Mesothelial cell of epicardium (in vitro differentiated cells): Measurements from ENCODE around the gene IRS4. TPM values are rescaled to one million over a fixed set of nuclear protein-coding genes. Genes with fewer than 3 reads are reported as not detected.
A peak's percentile ranks its signal among the peaks of the same experiment; 100 is the strongest.

ENCODE experiments used
- DNase-seq, 2 experiments: peaks; one replicate each; pipeline ENCODE4 v3.0.0; 2021; ENCODE audit warnings: low spot score in 2 of 2; ENCODE audit not compliant: unreplicated experiment in 2 of 2
- H3K27ac Mint-ChIP-seq: 2 replicates; pipeline ENCODE4 v1.8.0; 2021; ENCODE audit warnings: mixed read lengths
- H3K27me3 Mint-ChIP-seq: 2 replicates; pipeline ENCODE4 v1.8.0; 2021; ENCODE audit warnings: low read depth, mixed read lengths
- H3K36me3 Mint-ChIP-seq: 2 replicates; pipeline ENCODE4 v1.8.0; 2021; ENCODE audit warnings: mixed read lengths
- H3K4me1 Mint-ChIP-seq: 2 replicates; pipeline ENCODE4 v1.8.0; 2021; ENCODE audit warnings: mixed read lengths
- H3K4me3 Mint-ChIP-seq: 2 replicates; pipeline ENCODE4 v1.8.0; 2021; ENCODE audit warnings: mild to moderate bottlenecking, moderate library complexity, mixed read lengths
- H3K9me3 Mint-ChIP-seq: 2 replicates; pipeline ENCODE4 v1.8.0; 2021; ENCODE audit warnings: mixed read lengths
- total RNA-seq: library from RNA; stranded (reverse); gene quantifications from 3 replicates; pipeline ENCODE4 v1.2.1, GENCODE V29; 2021
- TF ChIP-seq, protein P1 (sequence below): fragments of 200-600 bp; sonication (generic); IDR thresholded peaks from one replicate; pipeline ENCODE4 v1.5.0; 2021; ENCODE audit warnings: antibody characterized with exemption; ENCODE audit not compliant: unreplicated experiment

The IRS4 gene
- total RNA-seq, 1 donor from 2014 or later: 2.7 TPM

DNA sequence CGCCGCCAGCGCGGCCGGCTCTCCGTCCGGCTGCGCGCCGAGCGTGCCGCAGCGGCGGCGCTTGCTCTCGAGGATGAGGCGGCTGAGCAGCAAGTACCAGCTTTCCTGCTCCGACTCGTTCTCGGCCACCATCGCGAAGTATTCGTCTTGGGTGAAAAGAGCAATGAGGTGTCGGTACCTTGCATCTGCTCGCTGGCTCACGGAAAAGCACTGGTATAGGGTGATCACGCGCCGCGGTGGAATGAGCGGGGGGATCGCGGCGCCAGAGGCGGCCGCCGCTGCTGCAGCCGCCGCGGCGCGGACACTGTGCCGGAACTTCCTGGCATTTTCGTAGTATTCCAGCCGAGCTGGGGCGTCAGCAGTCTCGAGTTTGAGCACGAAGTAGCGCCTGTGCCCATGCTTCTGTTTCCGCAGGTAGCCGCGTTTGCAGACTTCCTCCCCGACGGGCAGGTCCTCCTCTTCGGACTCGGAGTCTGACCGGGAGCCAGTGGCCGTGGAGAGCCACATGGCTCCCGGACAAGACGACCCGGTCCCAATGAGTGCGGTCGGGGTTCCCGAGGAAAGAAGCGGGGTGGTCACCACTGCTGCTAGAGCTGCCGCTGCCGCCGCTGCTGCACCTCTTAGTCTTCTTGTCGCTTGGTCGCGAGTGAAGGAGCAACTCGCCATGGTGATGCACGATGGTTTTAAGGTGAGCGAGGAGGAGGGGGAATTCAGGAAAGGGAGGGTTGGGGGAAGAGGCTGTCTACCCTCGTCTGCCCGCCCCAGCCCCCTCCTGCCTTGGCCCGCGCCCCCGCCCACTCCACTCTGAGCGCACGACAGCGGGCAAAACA is 469 bp downstream of the IRS4 start:
- peaks cover 89% of the 10 kb centered on the region for H3K27me3 Mint-ChIP-seq
- no peak overlapping the region for H3K27ac Mint-ChIP-seq

DNA sequence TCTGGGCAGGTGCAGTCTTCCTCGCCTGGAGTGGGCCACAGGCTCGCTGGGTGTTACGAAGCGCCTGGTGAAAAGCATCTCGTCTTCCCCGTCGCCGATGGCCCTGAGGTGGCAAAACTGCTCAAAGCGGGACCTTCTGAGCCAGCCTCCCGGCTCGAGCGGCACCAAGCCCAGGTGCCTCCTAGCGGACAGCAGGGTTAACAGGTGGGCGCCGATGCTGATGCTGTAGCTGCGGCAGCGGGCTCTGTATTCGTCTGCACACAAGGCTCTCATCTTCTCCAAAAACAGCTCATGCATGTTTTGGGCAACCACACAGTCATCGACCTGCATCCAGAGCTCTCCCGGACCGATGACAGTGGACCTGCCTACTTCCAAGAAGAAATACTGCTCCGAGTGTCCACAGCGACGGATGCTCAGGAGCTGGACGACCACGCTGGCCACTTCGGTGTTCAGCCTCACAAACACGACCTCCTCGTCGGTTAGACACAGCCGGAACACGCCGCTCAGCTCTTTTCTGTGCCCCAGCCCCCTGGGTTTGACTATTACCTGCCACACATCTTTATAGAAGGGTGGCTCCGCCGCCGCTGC is 1.2 kb downstream of the IRS4 start:
- TF ChIP-seq, protein P1, sequence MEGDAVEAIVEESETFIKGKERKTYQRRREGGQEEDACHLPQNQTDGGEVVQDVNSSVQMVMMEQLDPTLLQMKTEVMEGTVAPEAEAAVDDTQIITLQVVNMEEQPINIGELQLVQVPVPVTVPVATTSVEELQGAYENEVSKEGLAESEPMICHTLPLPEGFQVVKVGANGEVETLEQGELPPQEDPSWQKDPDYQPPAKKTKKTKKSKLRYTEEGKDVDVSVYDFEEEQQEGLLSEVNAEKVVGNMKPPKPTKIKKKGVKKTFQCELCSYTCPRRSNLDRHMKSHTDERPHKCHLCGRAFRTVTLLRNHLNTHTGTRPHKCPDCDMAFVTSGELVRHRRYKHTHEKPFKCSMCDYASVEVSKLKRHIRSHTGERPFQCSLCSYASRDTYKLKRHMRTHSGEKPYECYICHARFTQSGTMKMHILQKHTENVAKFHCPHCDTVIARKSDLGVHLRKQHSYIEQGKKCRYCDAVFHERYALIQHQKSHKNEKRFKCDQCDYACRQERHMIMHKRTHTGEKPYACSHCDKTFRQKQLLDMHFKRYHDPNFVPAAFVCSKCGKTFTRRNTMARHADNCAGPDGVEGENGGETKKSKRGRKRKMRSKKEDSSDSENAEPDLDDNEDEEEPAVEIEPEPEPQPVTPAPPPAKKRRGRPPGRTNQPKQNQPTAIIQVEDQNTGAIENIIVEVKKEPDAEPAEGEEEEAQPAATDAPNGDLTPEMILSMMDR: no peak
- no peak for DNase-seq
- no peaks in the 10 kb centered on the region for H3K9me3 Mint-ChIP-seq
- H3K27me3 Mint-ChIP-seq: peaks cover 93% of the 10 kb centered on the region
- H3K36me3 Mint-ChIP-seq: no peaks in the 10 kb centered on the region
- peaks cover 19% of the 10 kb centered on the region for H3K4me1 Mint-ChIP-seq
- peak overlapping the region; percentile 54 for H3K4me3 Mint-ChIP-seq
- H3K27ac Mint-ChIP-seq: no peak overlapping the region

More for the DNA sequence above, 469 bp downstream of the IRS4 start:
- H3K4me3 Mint-ChIP-seq: peak overlapping the region; percentile 74
- H3K4me1 Mint-ChIP-seq: peaks cover 19% of the 10 kb centered on the region
- no peak for DNase-seq
- TF ChIP-seq, protein P1: no peak
- no peaks in the 10 kb centered on the region for H3K9me3 Mint-ChIP-seq
- no peaks in the 10 kb centered on the region for H3K36me3 Mint-ChIP-seq

DNA sequence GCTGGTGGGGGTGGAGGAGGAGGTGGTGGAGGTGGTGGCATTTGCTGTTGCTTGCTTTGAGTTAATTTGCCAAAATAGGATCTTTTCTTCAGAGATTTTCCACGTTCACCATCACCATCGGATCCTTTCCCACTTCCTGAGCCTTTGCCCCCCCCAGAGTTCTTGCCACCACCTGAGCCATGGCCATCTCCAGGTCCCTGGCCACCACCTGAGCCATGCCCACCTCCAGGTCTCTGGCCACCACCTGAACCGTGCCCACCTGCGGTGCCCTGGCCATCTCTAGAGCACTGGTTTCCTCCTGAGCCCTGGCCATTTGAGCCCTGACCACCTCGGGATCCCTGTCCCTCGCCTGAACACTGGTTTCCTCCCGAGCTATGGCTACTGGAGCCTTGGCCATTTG is 1.9 kb downstream of the IRS4 start:
- peaks cover 95% of the 10 kb centered on the region for H3K27me3 Mint-ChIP-seq
- H3K4me1 Mint-ChIP-seq: peaks cover 19% of the 10 kb centered on the region
- H3K4me3 Mint-ChIP-seq: peak overlapping the region; percentile 54

DNA sequence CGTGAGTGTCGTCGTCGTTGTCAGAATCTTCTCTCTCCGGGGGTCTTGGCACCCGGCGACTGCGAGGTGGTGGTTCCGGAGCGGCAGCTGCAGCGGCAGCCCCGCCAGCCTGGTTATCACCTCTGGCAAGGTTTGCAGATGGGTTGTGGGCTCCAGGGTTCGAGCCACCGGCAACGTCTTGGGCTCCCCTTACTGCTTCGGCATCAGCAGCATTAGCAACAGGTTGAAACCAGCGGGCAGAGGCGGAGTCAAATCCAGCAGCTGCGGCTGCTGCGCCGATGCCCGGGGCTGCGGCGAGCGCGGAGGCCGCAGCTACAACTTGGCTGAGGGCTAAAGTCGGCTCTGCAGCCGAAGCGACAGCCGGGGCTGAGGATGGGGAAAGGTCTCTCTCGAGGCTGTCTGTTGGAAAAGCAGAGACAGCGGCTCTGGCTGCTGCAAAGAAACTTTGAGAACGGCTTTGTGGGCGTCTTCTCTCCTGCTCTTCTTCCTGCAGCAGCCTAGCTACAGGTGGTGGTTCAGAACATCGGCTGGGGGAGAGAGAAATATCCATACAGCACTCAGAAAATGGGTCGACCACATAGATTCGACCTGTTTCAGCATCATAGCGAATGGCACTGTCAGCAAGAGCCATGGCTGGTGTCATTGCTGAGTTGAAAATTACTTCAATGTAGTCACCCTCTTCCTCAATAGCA is 3.6 kb downstream of the IRS4 start:
- TF ChIP-seq, protein P1: no peak
- no peaks in the 10 kb centered on the region for H3K9me3 Mint-ChIP-seq
- no peak overlapping the region for H3K27ac Mint-ChIP-seq
- H3K27me3 Mint-ChIP-seq: peaks cover 98% of the 10 kb centered on the region
- H3K36me3 Mint-ChIP-seq: no peaks in the 10 kb centered on the region
- peak overlapping the region; percentile 59 for H3K4me3 Mint-ChIP-seq
- peaks cover 19% of the 10 kb centered on the region for H3K4me1 Mint-ChIP-seq
- no peak for DNase-seq

More for the DNA sequence above, 1.9 kb downstream of the IRS4 start:
- TF ChIP-seq, protein P1: no peak
- DNase-seq: no peak
- Mint-ChIP-seq H3K36me3 (no peaks in the 10 kb centered on the region), H3K27ac (no peak overlapping the region), H3K9me3 (no peaks in the 10 kb centered on the region)

DNA sequence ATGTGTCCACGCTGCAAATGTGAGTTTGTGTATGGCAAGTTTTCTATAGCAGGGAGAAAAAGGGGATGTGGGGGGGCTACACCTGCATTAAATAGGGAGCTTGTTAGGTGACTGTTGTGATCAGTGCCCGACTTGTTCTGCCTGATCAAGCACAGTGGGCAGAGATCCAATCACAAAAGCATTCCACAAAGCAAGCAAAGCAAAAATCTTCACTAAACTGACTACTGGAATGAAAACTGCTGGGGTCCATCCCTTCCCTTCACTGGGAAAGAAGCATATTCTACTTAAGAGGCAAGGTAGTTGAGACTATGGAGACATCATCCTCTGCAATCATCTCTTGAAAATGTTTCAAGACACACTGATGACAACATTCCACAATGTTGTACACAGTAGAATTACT is 5.2 kb downstream of the IRS4 start:
- Mint-ChIP-seq H3K9me3 (no peaks in the 10 kb centered on the region), H3K36me3 (no peaks in the 10 kb centered on the region), H3K27ac (no peak overlapping the region), H3K4me3 (no peak overlapping the region), H3K27me3 (peaks cover 96% of the 10 kb centered on the region), H3K4me1 (peaks cover 17% of the 10 kb centered on the region)
- DNase-seq: no peak
- TF ChIP-seq, protein P1: no peak
